ENCODE measurements around the gene EDDM13.
A peak's percentile ranks its signal among the peaks of the same experiment; 100 is the strongest.

The EDDM13 gene

DNA sequence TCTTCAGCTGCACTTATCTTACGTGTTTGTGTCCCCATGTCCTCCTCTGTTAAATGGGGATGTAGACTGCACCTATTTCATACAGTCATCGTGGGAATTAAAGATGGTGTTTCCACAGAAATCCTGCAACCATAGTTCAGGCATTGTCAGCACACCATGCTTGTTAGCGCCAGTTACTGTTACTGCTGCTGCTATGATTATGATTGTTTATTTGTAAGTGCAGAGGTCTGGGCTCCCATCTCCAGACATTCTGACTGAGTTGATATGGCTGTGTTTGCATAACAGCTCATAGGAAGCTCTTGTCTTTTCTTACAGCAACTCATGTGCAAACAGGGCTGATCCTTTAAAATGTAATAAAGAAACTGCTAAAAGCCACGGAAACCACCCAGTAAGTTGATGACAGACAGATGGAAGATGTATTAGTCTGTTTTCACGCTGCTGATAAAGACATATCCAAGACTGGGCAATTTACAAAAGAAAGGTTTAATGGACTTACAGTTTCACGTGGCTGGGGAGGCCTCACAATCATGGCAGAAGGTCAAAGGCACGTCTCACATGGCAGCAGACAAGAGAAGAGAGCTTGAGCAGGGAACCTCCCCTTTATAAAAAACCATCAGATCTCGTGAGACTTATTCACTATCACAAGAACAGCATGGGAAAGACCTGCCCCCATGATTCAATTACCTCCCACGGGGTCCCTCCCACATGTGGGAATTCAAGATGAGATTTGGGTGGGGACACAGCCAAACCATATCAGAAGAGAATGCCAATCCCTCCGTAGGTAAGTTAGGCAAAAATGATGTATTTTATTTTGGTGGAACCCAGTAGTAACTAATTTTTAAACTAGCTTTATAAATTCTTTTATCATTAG, 40.5 kb downstream of the EDDM13 start:
- no peak overlapping the region for H3K9ac ChIP-seq (ENCODE audit: low read depth, low read length)
- no peaks in the 10 kb centered on the region for H3K36me3 ChIP-seq (ENCODE audit: control insufficient read depth, insufficient read depth, low read length)
- no peaks in the 10 kb centered on the region for H3K27me3 ChIP-seq (ENCODE audit: control insufficient read depth, insufficient read depth, low read length)
- no peaks in the 10 kb centered on the region for H3K9me3 ChIP-seq (ENCODE audit: control insufficient read depth, insufficient read depth, low read length)
- no peak overlapping the region for H3K4me3 ChIP-seq (ENCODE audit: low read depth, low read length)
- peaks cover 2% of the 10 kb centered on the region for H3K4me1 ChIP-seq (ENCODE audit: control insufficient read depth, insufficient read depth, low read length)

GRCh38 chr19:56314018-56314380, 41.5 kb downstream of the EDDM13 start:
- Histone ChIP-seq H3K9ac (ENCODE audit: low read depth, low read length) (peak overlapping the region; percentile 63), H3K36me3 (ENCODE audit: control insufficient read depth, insufficient read depth, low read length) (no peaks in the 10 kb centered on the region), H3K4me1 (ENCODE audit: control insufficient read depth, insufficient read depth, low read length) (peaks cover 2% of the 10 kb centered on the region), H3K27me3 (ENCODE audit: control insufficient read depth, insufficient read depth, low read length) (no peaks in the 10 kb centered on the region), H3K4me3 (ENCODE audit: low read depth, low read length) (peak overlapping the region; percentile 98), H3K9me3 (ENCODE audit: control insufficient read depth, insufficient read depth, low read length) (no peaks in the 10 kb centered on the region)

- peak within 1 kb of the TSS; percentile 98 for H3K4me3 ChIP-seq (ENCODE audit: low read depth, low read length)
- peaks cover 2% of the 10 kb centered on the region for H3K4me1 ChIP-seq (ENCODE audit: control insufficient read depth, insufficient read depth, low read length)
- H3K9me3 ChIP-seq (ENCODE audit: control insufficient read depth, insufficient read depth, low read length), result no peaks in the 10 kb centered on the region
- H3K36me3 ChIP-seq (ENCODE audit: control insufficient read depth, insufficient read depth, low read length), result no peaks in the 10 kb centered on the region
- H3K27me3 ChIP-seq (ENCODE audit: control insufficient read depth, insufficient read depth, low read length), result no peaks in the 10 kb centered on the region
- H3K9ac ChIP-seq (ENCODE audit: low read depth, low read length), result peak within 1 kb of the TSS; percentile 87
Measured at GRCh38 chr19:56314381-56315076, 42.0 kb downstream of the EDDM13 start, which contains the start of gene ZSCAN5A. Gene ZSCAN5A, minus strand, starts transcription at chr19:56314839. Its CDS starts 89,793 bp downstream, at chr19:56225046.

DNA sequence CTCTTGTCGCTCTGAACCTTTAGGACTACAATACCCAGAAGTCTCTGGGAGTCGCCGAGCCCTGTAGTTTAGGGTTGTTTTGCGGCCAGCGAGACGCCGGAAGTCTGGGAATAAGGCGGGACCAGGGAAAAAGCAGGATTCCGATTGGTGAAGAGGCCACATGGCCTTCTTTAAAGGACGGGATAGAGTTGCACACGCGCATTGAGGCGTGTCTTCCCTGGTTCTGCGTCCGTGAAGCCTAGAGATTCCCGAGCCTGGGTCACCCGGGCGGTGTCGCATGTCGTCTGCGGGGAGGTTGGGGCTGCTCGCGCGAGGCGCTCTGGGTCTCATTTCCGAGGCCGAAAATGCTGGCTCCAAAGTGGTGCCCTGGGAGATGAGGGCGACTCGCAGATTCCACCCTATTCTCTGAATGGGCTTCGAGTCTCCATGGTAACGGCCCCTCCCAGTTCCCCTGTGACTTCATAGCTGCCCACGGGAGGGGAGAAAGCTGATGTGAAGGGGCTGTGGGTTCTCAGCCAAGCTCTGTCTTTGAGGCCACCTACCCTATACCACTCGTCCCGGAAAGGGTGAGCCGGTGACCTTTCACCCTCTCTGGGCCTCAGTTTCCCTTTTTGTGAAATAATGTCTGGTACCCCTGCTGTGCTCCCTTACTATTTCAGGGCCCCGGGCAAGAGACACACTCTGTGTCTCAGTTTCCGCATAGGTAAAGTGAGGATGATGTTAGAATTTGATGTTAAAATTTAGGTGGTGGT, 42.7 kb downstream of the EDDM13 start:
- H3K9me3 ChIP-seq (ENCODE audit: control insufficient read depth, insufficient read depth, low read length), result no peaks in the 10 kb centered on the region
- peaks cover 2% of the 10 kb centered on the region for H3K4me1 ChIP-seq (ENCODE audit: control insufficient read depth, insufficient read depth, low read length)
- peak overlapping the region; percentile 87 for H3K9ac ChIP-seq (ENCODE audit: low read depth, low read length)
- H3K27me3 ChIP-seq (ENCODE audit: control insufficient read depth, insufficient read depth, low read length), result no peaks in the 10 kb centered on the region
- peak overlapping the region; percentile 98 for H3K4me3 ChIP-seq (ENCODE audit: low read depth, low read length)
- H3K36me3 ChIP-seq (ENCODE audit: control insufficient read depth, insufficient read depth, low read length), result no peaks in the 10 kb centered on the region

GRCh38 chr19:56316728-56317127, 44.2 kb downstream of the EDDM13 start:
- no peaks in the 10 kb centered on the region for H3K36me3 ChIP-seq (ENCODE audit: control insufficient read depth, insufficient read depth, low read length)
- no peak overlapping the region for H3K4me3 ChIP-seq (ENCODE audit: low read depth, low read length)
- H3K9me3 ChIP-seq (ENCODE audit: control insufficient read depth, insufficient read depth, low read length), result no peaks in the 10 kb centered on the region
- H3K4me1 ChIP-seq (ENCODE audit: control insufficient read depth, insufficient read depth, low read length), result peaks cover 2% of the 10 kb centered on the region
- H3K27me3 ChIP-seq (ENCODE audit: control insufficient read depth, insufficient read depth, low read length), result peaks cover 2% of the 10 kb centered on the region
- no peak overlapping the region for H3K9ac ChIP-seq (ENCODE audit: low read depth, low read length)

- Histone ChIP-seq H3K27me3 (ENCODE audit: control insufficient read depth, insufficient read depth, low read length) (peaks cover 2% of the 10 kb centered on the region), H3K9me3 (ENCODE audit: control insufficient read depth, insufficient read depth, low read length) (no peaks in the 10 kb centered on the region), H3K36me3 (ENCODE audit: control insufficient read depth, insufficient read depth, low read length) (no peaks in the 10 kb centered on the region), H3K9ac (ENCODE audit: low read depth, low read length) (no peak overlapping the region), H3K4me3 (ENCODE audit: low read depth, low read length) (no peak overlapping the region), H3K4me1 (ENCODE audit: control insufficient read depth, insufficient read depth, low read length) (peaks cover 2% of the 10 kb centered on the region)
Measured at GRCh38 chr19:56317749-56318148, 45.2 kb downstream of the EDDM13 start.

DNA sequence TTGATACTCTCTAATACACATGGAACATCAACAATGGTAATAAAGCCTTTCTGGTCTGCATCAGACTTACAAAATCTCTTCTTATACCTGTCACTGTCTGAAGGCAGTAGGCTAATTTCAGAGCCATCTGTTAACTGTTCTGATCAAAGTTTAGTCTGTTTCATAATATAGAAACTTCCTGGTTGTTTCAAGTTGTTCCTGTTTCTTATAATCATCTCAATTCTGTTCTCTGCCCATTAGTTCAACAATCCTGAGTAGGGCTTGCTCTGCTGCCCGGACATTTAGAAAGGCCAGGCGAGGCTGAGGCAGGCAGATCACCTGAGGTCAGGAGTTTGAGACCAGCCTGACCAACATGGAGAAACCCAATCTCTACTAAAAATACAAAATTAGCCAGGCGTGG, 47.4 kb downstream of the EDDM13 start:
- H3K36me3 ChIP-seq (ENCODE audit: control insufficient read depth, insufficient read depth, low read length), result no peaks in the 10 kb centered on the region
- peaks cover 2% of the 10 kb centered on the region for H3K4me1 ChIP-seq (ENCODE audit: control insufficient read depth, insufficient read depth, low read length)
- no peaks in the 10 kb centered on the region for H3K9me3 ChIP-seq (ENCODE audit: control insufficient read depth, insufficient read depth, low read length)
- no peak overlapping the region for H3K9ac ChIP-seq (ENCODE audit: low read depth, low read length)
- H3K27me3 ChIP-seq (ENCODE audit: control insufficient read depth, insufficient read depth, low read length), result peaks cover 2% of the 10 kb centered on the region
- H3K4me3 ChIP-seq (ENCODE audit: low read depth, low read length), result no peak overlapping the region

DNA sequence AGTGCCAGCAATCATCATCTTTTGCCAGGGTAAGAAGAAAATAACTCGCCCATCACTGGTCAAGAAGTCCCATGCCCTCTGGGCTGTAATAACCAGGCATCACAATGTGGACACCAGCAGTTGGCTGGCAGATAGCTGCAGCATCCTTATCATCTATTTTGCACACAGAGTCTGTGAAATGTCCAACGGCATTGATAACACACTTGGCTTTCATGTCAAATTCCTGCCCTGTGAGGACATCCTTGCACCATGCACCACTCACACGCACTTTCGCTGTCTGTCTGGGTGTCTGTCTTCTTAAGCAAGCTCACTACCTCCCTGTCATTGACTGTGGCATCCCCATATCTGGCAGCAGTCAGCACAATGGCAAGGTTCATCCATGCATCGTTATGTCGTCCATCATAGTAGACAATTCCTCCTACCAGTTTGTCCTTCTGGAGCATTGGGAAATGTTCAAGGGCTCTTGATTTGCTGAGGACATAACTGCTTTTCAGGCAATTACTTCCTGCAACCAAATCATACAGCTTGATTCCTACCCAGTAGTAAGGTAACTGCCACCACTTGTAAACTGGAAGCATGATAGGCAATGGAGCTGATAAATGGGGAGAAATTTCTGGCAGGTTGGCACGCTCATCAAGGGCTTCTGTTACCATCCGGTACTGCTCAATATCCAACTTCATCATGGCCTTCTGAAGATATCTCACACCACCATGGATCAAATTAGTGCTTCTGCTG, 48.9 kb downstream of the EDDM13 start:
- no peak overlapping the region for H3K9ac ChIP-seq (ENCODE audit: low read depth, low read length)
- H3K4me1 ChIP-seq (ENCODE audit: control insufficient read depth, insufficient read depth, low read length), result no peaks in the 10 kb centered on the region
- peaks cover 2% of the 10 kb centered on the region for H3K27me3 ChIP-seq (ENCODE audit: control insufficient read depth, insufficient read depth, low read length)
- no peaks in the 10 kb centered on the region for H3K9me3 ChIP-seq (ENCODE audit: control insufficient read depth, insufficient read depth, low read length)
- H3K36me3 ChIP-seq (ENCODE audit: control insufficient read depth, insufficient read depth, low read length), result no peaks in the 10 kb centered on the region
- no peak overlapping the region for H3K4me3 ChIP-seq (ENCODE audit: low read depth, low read length)

GRCh38 chr19:56321989-56322440, 49.5 kb downstream of the EDDM13 start:
- H3K9me3 ChIP-seq (ENCODE audit: control insufficient read depth, insufficient read depth, low read length), result no peaks in the 10 kb centered on the region
- H3K9ac ChIP-seq (ENCODE audit: low read depth, low read length), result no peak overlapping the region
- no peaks in the 10 kb centered on the region for H3K4me1 ChIP-seq (ENCODE audit: control insufficient read depth, insufficient read depth, low read length)
- H3K27me3 ChIP-seq (ENCODE audit: control insufficient read depth, insufficient read depth, low read length), result peaks cover 2% of the 10 kb centered on the region
- no peaks in the 10 kb centered on the region for H3K36me3 ChIP-seq (ENCODE audit: control insufficient read depth, insufficient read depth, low read length)
- H3K4me3 ChIP-seq (ENCODE audit: low read depth, low read length), result no peak overlapping the region

- no peak overlapping the region for H3K4me3 ChIP-seq (ENCODE audit: low read depth, low read length)
- no peaks in the 10 kb centered on the region for H3K4me1 ChIP-seq (ENCODE audit: control insufficient read depth, insufficient read depth, low read length)
- peaks cover 2% of the 10 kb centered on the region for H3K27me3 ChIP-seq (ENCODE audit: control insufficient read depth, insufficient read depth, low read length)
- no peaks in the 10 kb centered on the region for H3K9me3 ChIP-seq (ENCODE audit: control insufficient read depth, insufficient read depth, low read length)
- H3K36me3 ChIP-seq (ENCODE audit: control insufficient read depth, insufficient read depth, low read length), result no peaks in the 10 kb centered on the region
- H3K9ac ChIP-seq (ENCODE audit: low read depth, low read length), result no peak overlapping the region
Measured at GRCh38 chr19:56324436-56324835, 51.9 kb downstream of the EDDM13 start.

GRCh38 chr19:56332695-56333094, 60.1 kb downstream of the EDDM13 start:
- Histone ChIP-seq H3K9ac (ENCODE audit: low read depth, low read length) (no peak overlapping the region), H3K36me3 (ENCODE audit: control insufficient read depth, insufficient read depth, low read length) (no peaks in the 10 kb centered on the region), H3K27me3 (ENCODE audit: control insufficient read depth, insufficient read depth, low read length) (no peaks in the 10 kb centered on the region), H3K4me1 (ENCODE audit: control insufficient read depth, insufficient read depth, low read length) (no peaks in the 10 kb centered on the region), H3K4me3 (ENCODE audit: low read depth, low read length) (no peak overlapping the region), H3K9me3 (ENCODE audit: control insufficient read depth, insufficient read depth, low read length) (peaks cover 4% of the 10 kb centered on the region)
